Keratinocyte (primary cell): ENCODE data around the gene MYPOP. TPM values are rescaled to one million over a fixed set of nuclear protein-coding genes. Genes with fewer than 3 reads are reported as not detected.

ENCODE experiments used
- DNase-seq: peaks from one replicate; pipeline ENCODE4 v3.0.0-alpha.2; 2011; ENCODE audit warnings: low read depth, missing footprints, low spot score
- FAIRE-seq: peaks from 2 replicates; lab custom pipeline; 2011; peaks lifted over from hg19 to GRCh38; lab: Jason Lieb, UNC
- H2AFZ ChIP-seq: 2 replicates; pipeline ENCODE4 v1.6.0; 2012; ENCODE audit warnings: low read length, control low read depth, inconsistent platforms; ENCODE audit not compliant: control insufficient read depth
- H3K27ac ChIP-seq: 2 replicates; pipeline ENCODE4 v1.5.1; 2011; ENCODE audit warnings: low read length; ENCODE audit not compliant: control insufficient read depth, insufficient read depth
- H3K27me3 ChIP-seq: 3 replicates; pipeline ENCODE4 v1.6.0; 2011; ENCODE audit warnings: low read length; ENCODE audit not compliant: control insufficient read depth, insufficient read depth; ENCODE audit errors: extremely low read depth
- H3K36me3 ChIP-seq, 2 experiments: 2 replicates in 1 of 2; 3 replicates in 1 of 2; pipeline ENCODE4 v1.5.1; 2011; ENCODE audit warnings: low read length in 2 of 2, mild to moderate bottlenecking in 1 of 2; ENCODE audit not compliant: control insufficient read depth in 2 of 2, insufficient read depth in 2 of 2; ENCODE audit errors: extremely low read depth in 1 of 2
- H3K4me1 ChIP-seq: 3 replicates; pipeline ENCODE4 v1.5.1; 2011; ENCODE audit warnings: low read length; ENCODE audit not compliant: control insufficient read depth, insufficient read depth; ENCODE audit errors: extremely low read depth
- H3K4me2 ChIP-seq: 3 replicates; pipeline ENCODE4 v1.6.0; 2011; ENCODE audit warnings: low read depth, low read length; ENCODE audit not compliant: control insufficient read depth, insufficient read depth; ENCODE audit errors: extremely low read depth
- H3K4me3 ChIP-seq, 3 experiments: fragments of 200-600 bp in 1 of 3; sonication (generic) in 1 of 3; 2 replicates in 2 of 3; 3 replicates in 1 of 3; pipeline ENCODE4 v1.5.1; 2011 to 2016; ENCODE audit warnings: low read length in 3 of 3, mild to moderate bottlenecking in 3 of 3, control low read depth in 2 of 3, inconsistent platforms in 1 of 3, low read depth in 1 of 3, mixed read lengths in 1 of 3, mixed run types in 1 of 3, moderate library complexity in 1 of 3; ENCODE audit not compliant: control insufficient read depth in 2 of 3, insufficient read depth in 2 of 3; ENCODE audit errors: extremely low read depth in 1 of 3
- H3K79me2 ChIP-seq: 2 replicates; pipeline ENCODE4 v1.6.0; 2012; ENCODE audit warnings: low read length; ENCODE audit not compliant: control insufficient read depth, insufficient read depth
- H3K9ac ChIP-seq: 3 replicates; pipeline ENCODE4 v1.6.0; 2011; ENCODE audit warnings: low read length; ENCODE audit not compliant: control insufficient read depth, insufficient read depth; ENCODE audit errors: extremely low read depth
- H3K9me1 ChIP-seq: 3 replicates; pipeline ENCODE4 v1.6.0; 2011; ENCODE audit warnings: low read length; ENCODE audit not compliant: control insufficient read depth, insufficient read depth; ENCODE audit errors: extremely low read depth
- H3K9me3 ChIP-seq: 2 replicates; pipeline ENCODE4 v1.5.1; 2012; ENCODE audit warnings: low read depth, low read length; ENCODE audit not compliant: control insufficient read depth
- H4K20me1 ChIP-seq: 3 replicates; pipeline ENCODE4 v1.6.0; 2011; ENCODE audit warnings: low read length; ENCODE audit not compliant: control insufficient read depth, insufficient read depth; ENCODE audit errors: extremely low read depth
- CTCF ChIP-seq, 3 experiments: IDR thresholded peaks in 1 of 3; conservative IDR thresholded peaks in 1 of 3; optimal IDR thresholded peaks in 1 of 3; 2 replicates in 2 of 3; 3 replicates in 1 of 3; pipeline versions ENCODE3 to v1.5.1; 2011; ENCODE audit warnings: low read length in 3 of 3, mild to moderate bottlenecking in 3 of 3, moderate library complexity in 2 of 3, control low read depth in 1 of 3, inconsistent platforms in 1 of 3; ENCODE audit not compliant: insufficient read depth in 2 of 3; ENCODE audit errors: extremely low read depth in 1 of 3
- EZH2 ChIP-seq: IDR thresholded peaks from one replicate; pipeline ENCODE4 v1.6.1; 2012; ENCODE audit warnings: inconsistent platforms, mild to moderate bottlenecking, low read length, moderate library complexity
- dilution Hi-C: fragments of 300-500 bp; cut with MboI; formaldehyde crosslinking; loops from one replicate; pipeline ENCODE4 v1.7.0; 2020; ENCODE audit warnings: low sequenced_read_pairs; ENCODE audit not compliant: extremely low pct_ligation_motif_present
- polyA plus RNA-seq, 5 experiments: library from polyadenylated mRNA; depleted of rRNA in 3 of 5; stranded (reverse) in 3 of 5; stranded (forward) in 1 of 5; unstranded in 1 of 5; fragments of >200 nt; gene quantifications; 1 replicate in 1 of 5; 2 replicates in 3 of 5; 3 replicates in 1 of 5; pipeline versions ENCODE4 v1.2.1 to v1.2.3, GENCODE V29; 2011 to 2012; ENCODE audit warnings: missing spikeins in 2 of 5, low read depth in 1 of 5, low replicate concordance in 1 of 5

Gene MYPOP
- polyA plus RNA-seq, 1 donor (not counting 4 experiments of a cell fraction or from before 2014, with no cell fraction given) = 1.3 TPM

DNA sequence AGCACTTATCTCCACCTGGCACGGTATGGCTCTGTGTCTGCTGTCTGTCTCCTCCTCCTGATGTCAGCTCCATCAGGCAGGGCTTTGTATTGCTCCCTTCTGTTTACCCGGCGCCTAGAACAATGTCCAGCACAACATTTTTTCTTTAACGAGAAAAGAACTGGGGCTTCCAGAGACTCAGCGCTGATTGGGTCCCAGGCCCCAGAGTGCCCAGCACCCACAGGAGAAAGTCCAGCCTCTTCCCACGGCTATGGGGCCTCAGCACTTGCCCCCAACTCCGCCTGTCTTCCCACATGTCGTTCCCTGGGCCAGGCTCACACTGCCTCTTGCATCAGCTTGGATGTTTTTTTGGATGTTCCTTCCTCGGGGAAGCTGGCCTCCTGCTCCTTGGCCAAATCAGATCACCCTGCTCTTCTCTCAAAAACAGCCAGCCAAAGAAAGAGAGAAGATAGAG is 6.9 kb downstream of the MYPOP start:
- H3K4me3 ChIP-seq = no peak overlapping the region
- no peak overlapping the region for H3K4me2 ChIP-seq
- peaks cover 7 to 10% of the 10 kb centered on the region in 2 experiments for H3K36me3 ChIP-seq
- H3K4me1 ChIP-seq = no peaks in the 10 kb centered on the region
- TF ChIP-seq EZH2 (no peak), CTCF (optimal IDR thresholded peaks at IDR 0.05 in 1 of 3, IDR thresholded peaks at IDR 0.05 in 1 of 3, conservative IDR thresholded peaks at IDR 0.05 in 1 of 3; ENCODE audit: extremely low read depth in 1 of 3, insufficient read depth in 2 of 3, low read length in 3 of 3) (no peak)
- no peak for FAIRE-seq
- dilution Hi-C loops = no loop called here
- H3K27ac ChIP-seq = no peak overlapping the region
- H3K79me2 ChIP-seq = peaks cover 2% of the 10 kb centered on the region
- H3K9me1 ChIP-seq = no peaks in the 10 kb centered on the region
- H3K27me3 ChIP-seq = no peaks in the 10 kb centered on the region
- no peak for DNase-seq
- no peaks in the 10 kb centered on the region for H3K9me3 ChIP-seq
- no peak overlapping the region for H2AFZ ChIP-seq
- no peaks in the 10 kb centered on the region for H4K20me1 ChIP-seq
- H3K9ac ChIP-seq = no peak overlapping the region

GRCh38 chr19:45890877-45891276 is 11.5 kb downstream of the MYPOP start:
- no peak overlapping the region for H3K9ac ChIP-seq
- FAIRE-seq (no peak), DNase-seq (no peak)
- no peaks in the 10 kb centered on the region for H3K27me3 ChIP-seq
- peaks cover 3% of the 10 kb centered on the region for H3K4me1 ChIP-seq
- H3K4me3 ChIP-seq = no peak overlapping the region
- H3K36me3 ChIP-seq = peaks cover 0 to 7% of the 10 kb centered on the region in 2 experiments
- H3K9me1 ChIP-seq = no peaks in the 10 kb centered on the region
- no peak overlapping the region for H3K27ac ChIP-seq
- H3K79me2 ChIP-seq = no peaks in the 10 kb centered on the region
- H2AFZ ChIP-seq = no peak overlapping the region
- no peaks in the 10 kb centered on the region for H3K9me3 ChIP-seq
- TF ChIP-seq EZH2 = no peak
- TF ChIP-seq CTCF (optimal IDR thresholded peaks at IDR 0.05 in 1 of 3, IDR thresholded peaks at IDR 0.05 in 1 of 3, conservative IDR thresholded peaks at IDR 0.05 in 1 of 3; ENCODE audit: extremely low read depth in 1 of 3, insufficient read depth in 2 of 3, low read length in 3 of 3) = no peak
- dilution Hi-C loops = no loop called here
- no peak overlapping the region for H3K4me2 ChIP-seq
- H4K20me1 ChIP-seq = no peaks in the 10 kb centered on the region
